GM19193 (cell line): ENCODE measurements around the gene ZNF787.

Experiments used
- POLR2A ChIP-seq: IDR thresholded peaks from 4 replicates; pipeline ENCODE4 v1.6.1; 2011; ENCODE audit not compliant: insufficient read depth, insufficient read length; ENCODE audit errors: extremely low read depth

ZNF787 gene

DNA sequence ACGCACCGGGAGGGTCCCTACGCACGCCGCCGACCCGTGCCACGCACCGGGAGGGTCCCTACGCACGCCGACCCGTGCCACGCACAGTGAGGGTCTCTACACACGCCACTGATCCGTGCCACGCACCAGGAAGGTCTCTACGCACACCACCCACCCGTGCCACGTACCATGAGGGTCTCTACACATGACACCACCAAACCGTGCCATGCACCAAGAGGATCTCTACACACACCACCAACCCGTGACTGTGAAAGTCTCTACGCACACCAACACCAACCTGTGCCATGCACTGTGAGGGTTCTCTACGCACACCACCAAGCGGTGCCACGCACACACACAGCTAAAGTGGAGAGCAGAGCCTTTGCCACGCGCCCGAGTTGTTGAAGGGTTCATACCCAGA, 16.7 kb downstream of the ZNF787 start:
- TF ChIP-seq POLR2A: no peak

GRCh38 chr19:56103027-56103614, 18.0 kb downstream of the ZNF787 start:
- TF ChIP-seq POLR2A: no peak

- TF ChIP-seq POLR2A: no peak
These were observed 19.2 kb downstream of the ZNF787 start for GRCh38 chr19:56101746-56102535.

- TF ChIP-seq POLR2A: no peak
These were observed 20.0 kb downstream of the ZNF787 start for GRCh38 chr19:56101095-56101494.

- no peak for TF ChIP-seq POLR2A
These were observed 21.2 kb downstream of the ZNF787 start for GRCh38 chr19:56099638-56100539.

- no peak for TF ChIP-seq POLR2A
These were observed 22.1 kb downstream of the ZNF787 start for GRCh38 chr19:56098731-56099568.

GRCh38 chr19:56097776-56098175, 23.3 kb downstream of the ZNF787 start:
- TF ChIP-seq POLR2A: no peak

DNA sequence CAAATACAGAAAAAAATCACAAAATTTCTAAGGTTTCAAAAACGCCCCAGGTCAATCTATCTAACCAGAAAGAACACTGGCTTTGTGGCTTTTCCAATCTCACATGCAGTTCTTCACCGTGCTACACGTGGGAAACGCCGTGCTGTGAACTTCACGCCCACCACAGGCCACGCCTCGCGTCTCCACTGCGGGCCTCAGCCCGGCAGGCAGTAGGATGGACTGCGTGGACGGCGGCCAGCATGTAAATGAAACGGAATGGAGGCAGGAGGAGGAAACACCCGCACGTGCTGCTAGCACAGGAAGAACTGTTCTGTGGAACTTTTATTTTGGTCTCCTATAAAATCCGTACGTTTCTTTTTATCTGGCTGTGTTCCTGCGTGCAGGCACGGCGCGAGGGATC, 23.8 kb downstream of the ZNF787 start:
- TF ChIP-seq POLR2A: no peak

GRCh38 chr19:56096665-56097064, 24.4 kb downstream of the ZNF787 start:
- TF ChIP-seq POLR2A: no peak

GRCh38 chr19:56094449-56094848, 26.6 kb downstream of the ZNF787 start:
- no peak for TF ChIP-seq POLR2A

GRCh38 chr19:56092685-56093631, 28.1 kb downstream of the ZNF787 start:
- TF ChIP-seq POLR2A: no peak

- no peak for TF ChIP-seq POLR2A
These were observed 29.1 kb downstream of the ZNF787 start for GRCh38 chr19:56091751-56092546.

GRCh38 chr19:56091066-56091490, 30.0 kb downstream of the ZNF787 start:
- TF ChIP-seq POLR2A: no peak

DNA sequence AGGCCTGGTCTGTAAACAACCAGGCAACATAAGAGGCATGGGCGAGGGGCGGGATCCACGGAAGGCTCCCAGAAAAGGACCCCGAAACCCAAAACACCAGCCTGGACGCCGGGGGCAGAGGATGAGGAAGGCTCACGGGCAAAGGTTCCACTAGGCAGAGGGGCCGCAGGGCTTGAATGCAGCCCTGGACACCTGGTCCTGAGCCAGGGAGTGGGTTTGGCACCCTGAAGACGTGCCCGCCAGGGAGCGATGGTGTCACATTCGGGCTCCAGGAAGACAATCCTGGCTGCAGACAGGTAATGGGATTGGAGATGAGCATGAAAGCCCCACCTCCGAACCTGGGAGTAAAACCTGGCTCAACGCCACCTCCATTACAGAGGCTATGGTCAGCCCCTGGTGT, 31.8 kb downstream of the ZNF787 start:
- no peak for TF ChIP-seq POLR2A
